ENCODE results near the gene STK32B.

Gene STK32B

DNA sequence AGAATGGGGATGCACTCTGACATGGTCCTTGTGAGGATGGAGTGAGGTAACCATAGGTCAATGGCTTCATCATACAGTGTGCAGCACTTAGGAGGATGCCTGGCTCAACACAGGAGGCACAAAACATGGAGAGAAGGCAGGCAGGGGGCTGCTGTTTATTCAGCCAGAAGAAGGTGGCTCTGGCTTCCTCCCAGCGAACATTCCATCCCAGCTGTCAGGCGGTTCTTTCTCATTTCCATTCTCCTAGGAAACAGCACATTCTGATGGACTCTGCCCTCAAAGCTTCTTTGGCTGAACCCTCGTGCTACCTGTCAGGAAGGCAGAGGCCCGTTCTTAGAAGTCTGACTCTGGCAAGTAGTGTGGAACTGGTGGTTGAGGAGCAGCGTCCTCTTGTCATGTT, 18.6 kb downstream of the STK32B start:
- DNase-seq (ENCODE audit: low spot score): no peak

DNA sequence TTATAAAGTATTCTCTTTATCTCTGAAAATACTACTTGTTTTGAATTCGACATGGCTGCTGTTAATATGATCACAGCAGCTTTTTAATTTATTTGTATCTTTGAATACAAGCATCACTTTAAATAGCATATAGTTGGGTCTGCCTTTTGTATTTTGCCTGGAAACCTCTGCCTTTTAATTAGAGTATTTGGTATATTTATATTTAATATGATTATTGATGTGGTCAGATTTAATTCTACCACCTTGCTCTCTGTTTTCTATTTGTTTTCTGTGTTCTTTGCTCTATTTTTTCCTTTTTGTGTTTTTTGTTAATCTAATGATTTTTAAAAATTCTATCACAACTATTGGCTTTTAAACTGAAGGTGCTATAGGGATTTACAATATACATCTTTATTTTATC, 21.7 kb downstream of the STK32B start:
- DNase-seq (ENCODE audit: low spot score): no peak

- DNase-seq (ENCODE audit: low spot score): no peak
Measured at GRCh38 chr4:5078009-5078408, 26.7 kb downstream of the STK32B start.

GRCh38 chr4:5079581-5079980, 28.3 kb downstream of the STK32B start:
- no peak for DNase-seq (ENCODE audit: low spot score)

DNA sequence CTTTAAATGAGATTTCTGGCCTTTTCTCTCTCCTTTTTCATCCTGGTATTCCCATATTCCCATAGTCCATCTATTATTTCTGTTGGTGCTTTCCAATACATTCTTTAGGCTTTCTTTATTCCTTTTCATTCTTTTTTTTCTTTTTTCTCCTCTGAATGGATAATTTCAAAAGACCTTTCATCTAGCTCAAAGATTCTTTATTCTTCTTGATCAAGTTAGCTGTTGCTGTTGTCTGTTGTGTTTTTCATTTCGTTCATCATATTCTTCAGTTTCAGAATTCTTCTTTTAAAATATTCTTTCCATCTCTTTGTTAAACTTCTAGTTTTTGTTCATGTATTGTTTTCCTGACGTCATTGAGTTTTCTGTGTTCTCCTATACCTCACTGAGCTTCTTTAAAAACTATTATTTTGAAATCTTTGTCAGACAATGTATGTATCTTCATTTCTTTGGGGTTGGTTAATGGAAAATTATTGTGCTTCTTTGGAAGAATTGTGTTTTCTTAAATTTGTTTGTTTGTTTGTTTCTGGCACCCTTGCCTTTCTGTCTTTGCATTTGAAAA, 30.2 kb downstream of the STK32B start:
- no peak for DNase-seq (ENCODE audit: low spot score)

- DNase-seq (ENCODE audit: low spot score): no peak
Measured at GRCh38 chr4:5082376-5082775, 31.1 kb downstream of the STK32B start.

DNA sequence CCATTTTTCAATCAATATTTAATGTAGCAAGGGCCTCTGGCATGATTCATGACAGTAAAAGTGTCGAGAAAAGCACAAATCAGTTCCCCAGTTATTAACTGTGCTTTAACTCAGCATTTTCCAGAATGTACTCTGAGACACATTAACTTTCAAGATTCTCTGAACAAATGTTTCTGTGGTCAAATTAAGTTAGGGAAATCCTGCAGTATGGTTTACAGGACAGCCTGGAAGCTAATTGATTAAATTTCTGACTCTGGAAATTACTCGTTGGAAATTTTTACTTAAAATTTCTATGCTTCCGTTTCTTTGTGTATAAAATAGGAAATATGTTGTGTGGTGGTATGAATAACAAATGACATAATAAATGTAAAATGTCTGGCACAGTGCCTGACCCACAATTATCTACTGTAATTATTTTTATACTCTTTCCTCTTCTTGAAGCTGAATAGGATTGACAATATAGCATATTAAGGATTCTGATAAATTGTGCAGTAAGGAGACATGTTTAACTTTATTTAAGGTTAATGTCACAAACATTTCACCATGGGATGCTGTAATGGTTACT, 33.7 kb downstream of the STK32B start:
- DNase-seq (ENCODE audit: low spot score): no peak

- DNase-seq (ENCODE audit: low spot score): no peak
Measured at GRCh38 chr4:5086535-5086934, 35.3 kb downstream of the STK32B start.

GRCh38 chr4:5096261-5096660, 45.0 kb downstream of the STK32B start:
- no peak for DNase-seq (ENCODE audit: low spot score)

DNA sequence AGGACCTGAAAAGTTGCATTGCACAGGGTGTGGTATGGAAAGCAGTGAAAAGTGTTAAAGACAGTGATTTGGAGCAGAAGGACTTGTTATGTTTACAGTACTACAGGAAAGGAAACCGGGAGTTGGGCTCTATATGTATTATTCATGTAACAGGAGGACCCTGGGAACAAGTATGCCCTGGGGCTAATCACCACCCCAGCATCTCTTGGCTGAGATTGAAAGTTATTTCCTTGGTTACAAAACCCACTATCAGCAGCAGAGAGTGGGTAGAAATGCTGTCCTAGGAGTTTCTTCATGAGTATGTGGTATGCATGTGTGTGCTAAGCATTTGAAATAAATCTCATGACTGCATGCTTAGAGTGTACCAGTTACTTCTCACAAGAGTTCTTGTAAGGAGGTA, 46.9 kb downstream of the STK32B start:
- no peak for DNase-seq (ENCODE audit: low spot score)

- DNase-seq (ENCODE audit: low spot score): no peak
Measured at GRCh38 chr4:5100336-5100735, 49.1 kb downstream of the STK32B start.

DNA sequence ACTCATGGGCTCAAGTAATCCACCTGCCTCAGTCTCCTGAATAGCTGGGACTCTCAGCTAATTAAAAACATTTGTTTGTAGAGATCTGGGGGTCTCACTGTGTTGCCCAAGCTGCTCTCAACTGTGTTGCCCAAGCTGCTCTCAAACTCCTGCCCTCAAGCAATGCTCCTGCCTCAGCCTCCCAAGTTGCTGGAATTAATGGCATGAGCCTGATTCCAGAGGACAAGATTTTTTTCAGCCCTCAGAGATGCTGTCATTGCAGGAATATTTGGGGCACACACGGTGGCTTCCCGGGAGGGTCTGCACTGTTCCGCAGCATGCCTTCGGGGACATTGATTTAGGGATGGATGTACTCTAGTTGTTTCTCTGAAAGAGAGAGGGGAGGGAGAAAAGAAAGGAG, 49.7 kb downstream of the STK32B start:
- DNase-seq (ENCODE audit: low spot score): no peak

GRCh38 chr4:5101571-5101970, 50.3 kb downstream of the STK32B start:
- no peak for DNase-seq (ENCODE audit: low spot score)

- no peak for DNase-seq (ENCODE audit: low spot score)
Measured at GRCh38 chr4:5110901-5111300, 59.6 kb downstream of the STK32B start.

DNA sequence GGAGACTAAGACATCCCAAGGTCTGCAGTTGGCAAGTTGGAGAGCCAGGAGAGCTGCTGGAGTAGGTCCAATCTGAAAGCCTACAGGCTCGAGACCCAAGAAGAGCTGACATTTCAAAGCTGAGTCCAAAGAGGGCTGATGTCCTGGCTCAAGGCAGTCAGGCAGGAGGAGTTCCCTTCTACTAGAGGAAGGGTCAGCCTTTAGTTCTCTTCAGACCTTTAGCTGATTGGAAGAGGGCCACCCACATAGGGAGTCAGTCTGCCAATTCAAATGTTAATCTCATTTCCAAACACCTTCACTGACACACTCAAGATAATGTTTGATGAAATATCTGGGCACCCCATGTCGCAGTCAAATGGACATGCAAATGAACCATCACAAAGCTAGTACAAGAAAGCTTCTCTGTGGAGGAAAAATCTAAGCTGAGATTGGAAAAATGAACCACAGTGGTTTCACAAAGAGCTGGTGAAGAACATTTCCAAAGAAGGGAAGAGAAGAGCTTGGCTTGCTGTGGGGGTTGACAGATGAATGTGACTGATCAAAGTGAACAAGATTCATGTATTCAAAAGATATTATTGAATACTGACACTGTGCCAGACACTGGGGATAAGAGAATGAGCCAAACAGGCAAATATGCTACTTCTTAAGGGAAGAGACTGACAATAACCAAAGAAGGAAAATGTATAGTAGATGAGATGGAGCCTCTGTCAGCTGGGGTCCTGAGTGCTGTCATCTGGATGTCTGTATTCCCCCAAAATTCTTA, 61.2 kb downstream of the STK32B start:
- DNase-seq (ENCODE audit: low spot score): no peak

GRCh38 chr4:5114950-5115349, 63.7 kb downstream of the STK32B start:
- no peak for DNase-seq (ENCODE audit: low spot score)

DNA sequence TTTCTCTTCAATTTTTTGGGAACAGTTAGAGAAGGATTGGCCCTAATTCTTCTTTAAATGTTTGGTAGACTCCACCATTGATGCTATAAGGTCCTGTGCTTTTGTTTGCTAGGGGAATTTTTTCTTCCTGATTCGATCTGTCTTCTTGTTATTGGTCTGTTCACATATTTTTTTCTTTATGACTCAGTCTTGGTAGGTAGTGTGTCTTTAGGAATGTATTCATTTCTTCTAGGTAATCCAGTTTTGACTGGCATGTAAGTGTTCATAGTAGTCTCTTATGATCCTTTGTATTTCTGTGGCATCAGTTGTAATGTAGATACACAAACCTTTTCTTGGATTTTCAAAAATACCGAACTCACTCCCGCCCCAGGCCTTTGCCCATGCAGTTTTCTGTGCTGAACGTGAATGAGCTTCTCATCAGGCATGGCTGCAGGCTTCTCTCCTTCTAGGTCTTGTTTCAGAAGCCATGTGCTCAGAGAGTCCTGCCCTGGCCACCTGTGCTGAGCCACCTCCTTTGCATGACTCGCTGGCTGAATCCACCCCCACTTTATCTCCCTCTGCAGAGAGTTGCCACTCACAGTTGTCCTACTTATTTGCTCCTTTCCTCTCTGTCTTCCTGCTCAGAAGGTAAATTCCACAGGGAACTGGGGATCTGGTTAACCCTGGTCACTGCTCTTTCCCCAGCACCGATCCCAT, 67.0 kb downstream of the STK32B start:
- no peak for DNase-seq (ENCODE audit: low spot score)

GRCh38 chr4:5118994-5119835, 67.9 kb downstream of the STK32B start:
- DNase-seq (ENCODE audit: low spot score): no peak

DNA sequence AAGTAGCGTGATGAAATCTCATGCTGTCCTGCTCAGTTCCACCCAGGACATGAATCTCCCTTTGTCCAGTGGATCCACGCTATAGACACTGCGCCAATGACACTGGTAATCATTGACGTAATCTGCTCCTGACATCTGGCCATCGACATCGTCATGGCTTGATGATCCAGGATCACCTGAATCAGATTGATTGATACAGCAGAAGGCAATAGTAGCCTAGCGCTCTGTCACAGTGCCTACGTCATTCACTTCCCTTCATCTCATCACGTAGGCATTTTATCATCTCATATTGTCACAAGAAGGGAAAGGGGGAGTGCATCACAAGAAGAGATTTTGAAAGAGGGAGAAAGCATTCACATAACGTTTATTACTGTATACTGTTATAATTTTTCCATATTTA, 68.8 kb downstream of the STK32B start:
- no peak for DNase-seq (ENCODE audit: low spot score)

GRCh38 chr4:5120468-5120867, 69.2 kb downstream of the STK32B start:
- no peak for DNase-seq (ENCODE audit: low spot score)

- DNase-seq (ENCODE audit: low spot score): no peak
Measured at GRCh38 chr4:5122114-5122513, 70.8 kb downstream of the STK32B start.

- no peak for DNase-seq (ENCODE audit: low spot score)
Measured at GRCh38 chr4:5124876-5125275, 73.6 kb downstream of the STK32B start.

Data from putamen (tissue), 1 donor.